ENCODE results near the gene ELK3.

ELK3 gene

DNA sequence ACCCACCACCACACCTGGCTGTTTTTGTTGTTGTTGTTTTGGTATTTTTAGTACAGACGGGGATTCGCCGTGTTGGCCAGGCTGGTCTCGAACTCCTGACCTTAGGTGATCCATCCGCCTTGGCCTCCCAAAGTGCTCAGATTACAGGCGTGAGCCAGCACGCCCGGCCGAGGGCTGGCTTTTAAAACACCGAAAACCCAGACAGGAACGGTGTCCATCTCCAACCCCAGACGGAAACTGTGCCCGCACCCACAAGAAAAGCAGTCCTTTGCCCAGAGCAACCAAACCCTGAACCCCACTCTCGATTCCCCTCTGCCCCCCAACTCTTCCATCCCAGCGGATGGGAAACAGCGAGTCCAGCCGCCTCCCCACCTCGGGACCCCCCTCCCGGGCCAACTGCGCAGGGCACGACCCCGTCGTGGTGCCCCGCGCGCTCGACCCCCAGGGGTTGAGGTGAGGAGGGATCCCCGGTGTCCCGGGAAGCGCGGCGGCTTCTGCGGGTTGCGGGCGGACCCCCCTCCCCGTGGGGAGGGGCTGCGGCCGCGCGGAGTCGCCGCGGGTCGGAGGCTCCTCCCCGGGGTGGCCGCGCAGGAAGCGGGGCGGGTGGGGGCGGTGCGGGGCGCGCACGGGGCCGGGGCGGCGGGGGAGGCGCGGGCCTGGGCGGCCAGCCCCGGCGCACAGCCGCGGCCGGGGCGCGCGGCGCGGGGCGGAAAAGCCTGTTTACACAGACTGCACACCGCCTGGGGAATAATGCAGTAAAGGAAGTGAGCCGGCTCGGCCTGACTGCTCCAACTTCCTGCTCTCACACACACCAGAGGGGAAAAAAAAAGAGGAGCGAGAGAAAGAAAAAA is at the start of gene ELK3:
Gene ELK3, plus strand, starts transcription at position 651 of the 851 bp plus-strand sequence.
- peak; percentile 82 for DNase-seq

DNA sequence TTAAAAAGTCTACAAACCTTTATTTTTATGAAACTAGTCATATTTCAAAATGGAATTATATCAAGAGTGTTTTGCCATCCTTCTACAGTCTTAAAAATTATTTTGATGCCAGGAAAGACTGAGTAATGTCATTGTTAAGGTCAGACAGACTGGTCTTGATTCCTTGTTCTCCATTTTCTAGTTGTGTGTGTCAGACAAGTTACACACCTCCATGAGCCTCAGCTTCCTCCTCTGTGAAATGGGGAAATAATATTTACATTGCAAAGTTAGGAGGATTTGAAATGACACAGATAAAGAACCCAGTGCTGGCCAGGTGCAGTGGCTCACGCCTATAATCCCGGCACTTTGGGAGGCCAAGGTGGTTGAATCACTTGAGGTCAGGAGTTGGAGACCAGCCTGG is 47.4 kb upstream of the ELK3 start:
- no peak for DNase-seq

DNA sequence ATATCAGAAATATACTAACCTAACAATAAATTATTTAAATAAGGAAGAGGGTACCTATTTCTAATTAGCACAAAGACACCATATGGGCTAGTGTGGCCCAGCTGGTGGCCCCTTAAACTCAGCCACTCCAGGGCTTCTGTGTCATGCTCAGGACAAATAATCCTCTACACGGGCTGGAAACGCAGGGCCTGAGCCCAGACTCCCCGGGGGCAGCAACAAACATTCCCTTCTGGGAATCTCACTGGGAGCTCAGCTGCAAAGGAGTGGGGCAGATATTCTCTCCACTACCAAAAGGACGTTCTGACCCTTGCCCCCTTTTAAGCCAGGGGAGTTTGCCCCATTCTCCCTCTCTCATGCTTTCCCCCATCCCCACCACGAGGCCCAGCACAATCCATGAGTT is 43.7 kb upstream of the ELK3 start:
- no peak for DNase-seq

DNA sequence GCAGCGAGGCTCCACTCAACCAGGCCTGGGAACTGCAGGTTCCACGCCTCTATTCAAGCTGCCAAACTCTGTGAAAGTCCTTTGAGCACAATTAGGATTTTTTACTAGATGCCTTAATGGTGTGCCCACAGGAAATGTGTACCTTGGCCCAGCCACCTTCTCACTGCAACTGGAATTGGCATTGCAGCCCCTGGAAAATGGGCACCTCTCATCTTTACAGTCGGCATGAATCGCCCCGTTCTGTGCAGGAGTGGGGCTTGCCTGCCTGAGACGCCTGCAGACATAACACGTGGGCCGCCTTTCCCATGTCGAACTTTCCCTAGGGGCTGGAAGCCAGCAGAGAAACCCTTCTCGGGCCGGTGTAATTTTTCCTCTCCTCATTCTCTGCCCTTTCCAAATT is 42.0 kb upstream of the ELK3 start:
- no peak for DNase-seq

DNA sequence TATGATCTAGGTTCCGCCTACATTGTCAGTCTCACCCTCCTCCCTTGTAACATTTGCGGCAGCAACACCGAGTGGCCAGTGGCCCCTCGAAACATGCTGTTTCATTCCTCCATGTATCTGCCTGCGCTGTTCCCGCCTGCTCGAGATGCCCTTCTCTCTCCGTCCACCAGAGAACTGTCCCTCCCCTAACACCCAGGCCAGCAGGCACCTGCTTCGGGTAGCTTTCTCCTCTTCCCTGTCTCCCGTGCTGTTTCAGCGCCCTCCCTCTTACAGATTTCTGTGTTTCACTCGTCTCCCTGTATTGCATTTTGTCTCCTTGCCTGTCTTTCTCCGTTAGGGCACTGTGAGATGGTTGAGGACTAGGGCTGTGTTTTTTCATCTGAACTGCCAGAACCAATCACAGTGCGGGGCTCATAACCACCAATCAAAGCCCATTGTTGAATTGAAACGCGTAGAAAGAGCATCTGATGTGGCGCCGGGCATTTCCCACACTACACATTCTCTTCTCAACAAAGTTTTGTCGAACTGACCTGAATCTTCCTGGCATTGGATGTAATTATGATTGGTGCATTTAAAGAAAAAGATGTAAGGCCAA is 40.9 kb upstream of the ELK3 start:
- no peak for DNase-seq

DNA sequence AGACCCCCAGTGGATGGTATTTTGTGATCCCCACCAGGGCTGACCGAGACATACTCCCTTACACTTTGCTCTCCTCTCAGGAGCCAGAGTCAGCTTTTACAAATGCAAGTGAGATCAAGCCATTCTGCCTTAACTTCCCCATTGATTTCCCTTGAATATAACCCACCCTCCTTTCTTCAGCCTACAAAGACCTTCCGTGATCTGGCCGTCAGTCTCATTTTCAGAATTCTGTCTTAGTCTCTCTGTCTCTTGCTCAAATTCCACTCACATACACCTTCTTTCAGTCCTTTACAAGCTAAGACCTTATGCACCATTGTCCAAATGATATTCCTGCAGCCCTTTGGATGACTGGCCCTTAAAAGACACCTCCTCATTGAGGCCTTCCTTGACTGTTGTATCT is 39.0 kb upstream of the ELK3 start:
- DNase-seq: no peak

DNA sequence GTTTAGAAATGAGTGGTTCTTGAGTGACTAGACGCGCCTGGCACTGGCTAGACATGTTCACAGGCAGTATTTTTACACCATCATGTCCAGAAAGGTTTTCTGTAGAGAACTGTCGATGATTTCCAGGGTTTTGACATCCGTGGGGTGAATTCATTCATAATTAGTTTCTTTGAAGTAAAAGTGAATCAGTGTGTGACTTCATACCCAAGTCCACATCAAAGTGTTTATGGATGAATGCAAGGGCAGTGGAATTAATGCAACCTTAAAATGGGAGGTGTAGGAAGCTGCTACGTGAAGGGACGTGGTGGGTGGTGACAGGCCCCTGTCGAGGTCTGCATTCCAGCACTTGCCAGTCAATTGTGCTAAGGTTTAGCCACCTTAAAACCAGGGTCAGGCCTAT is 38.4 kb upstream of the ELK3 start:
- DNase-seq: no peak

DNA sequence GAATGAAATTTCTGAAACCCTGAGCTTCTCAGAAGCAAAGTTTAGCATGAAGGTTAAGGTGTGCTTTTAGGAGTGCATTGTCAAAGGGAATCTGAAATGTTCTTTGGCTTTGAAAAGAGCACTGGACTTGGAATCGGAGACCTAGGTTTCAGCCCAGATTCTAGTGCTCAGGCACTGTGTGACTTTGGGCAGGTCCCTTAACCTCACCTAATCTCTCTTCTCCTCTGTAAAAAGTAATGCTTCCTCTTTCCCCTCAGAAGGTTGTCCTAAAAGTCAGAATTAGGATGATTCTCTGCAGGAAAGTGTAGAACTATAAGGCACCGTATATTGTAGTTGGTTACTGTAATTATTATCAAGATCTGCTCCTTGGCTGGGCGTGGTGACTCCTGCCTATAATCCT is 38.0 kb upstream of the ELK3 start:
- DNase-seq: no peak

DNA sequence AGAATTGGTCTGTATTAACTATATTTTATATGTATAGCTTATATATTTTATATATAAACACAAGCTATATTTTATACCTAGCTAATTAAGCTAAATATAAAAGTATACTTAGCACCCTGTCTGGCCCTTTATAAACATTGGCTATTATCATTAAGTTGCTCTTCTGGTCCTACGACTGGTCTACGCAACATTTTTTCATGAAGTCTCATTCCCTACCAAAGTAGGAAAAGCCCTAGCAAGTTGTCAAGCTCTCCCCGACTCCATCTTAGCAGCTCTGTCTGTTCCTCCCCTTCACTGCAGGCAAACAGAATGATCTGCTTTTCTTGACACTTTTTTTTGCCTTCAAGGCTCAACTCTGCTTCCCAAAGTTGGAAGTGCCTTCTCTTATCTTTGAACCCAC is 36.7 kb upstream of the ELK3 start:
- DNase-seq: no peak

DNA sequence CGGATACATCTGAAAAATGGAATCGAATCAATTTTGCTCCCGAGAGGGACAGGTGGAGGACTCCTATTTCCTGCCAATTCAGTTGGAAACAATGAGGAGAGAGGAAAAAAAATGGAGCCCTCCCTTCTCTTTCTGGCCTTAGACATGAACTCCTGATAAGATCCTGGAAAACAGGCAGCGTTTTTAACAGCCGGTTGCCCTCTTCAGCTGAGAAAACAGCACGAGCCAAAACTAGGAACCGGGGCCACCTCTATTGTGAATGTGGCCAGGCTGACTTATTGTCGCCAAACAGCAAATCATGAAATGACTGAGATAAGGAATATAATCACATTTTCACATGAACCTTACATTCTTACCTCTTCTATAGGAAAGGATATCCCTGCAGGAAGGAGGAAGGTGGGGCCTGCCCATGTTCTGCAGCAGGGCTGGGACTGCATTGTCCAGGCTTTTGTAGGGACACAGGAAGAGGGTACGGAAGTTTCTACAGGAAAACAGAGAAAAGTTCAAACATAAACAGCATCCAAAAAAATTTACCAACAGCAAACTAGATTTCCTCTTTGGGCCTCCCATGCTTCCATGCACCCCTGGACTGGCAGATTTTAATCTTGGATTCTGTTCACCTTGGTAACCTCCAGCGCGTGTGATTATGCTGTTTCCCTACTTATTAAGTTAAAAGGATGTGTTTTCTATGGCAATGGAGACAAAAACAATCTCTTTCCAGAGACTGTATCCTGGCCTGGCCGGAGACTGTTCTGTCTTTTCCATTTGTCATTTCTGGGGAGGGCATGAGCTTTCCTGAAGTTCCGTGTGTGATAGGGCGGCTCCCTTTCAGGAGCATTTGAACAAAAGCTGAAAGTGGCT is 29.0 kb upstream of the ELK3 start:
- DNase-seq: no peak

DNA sequence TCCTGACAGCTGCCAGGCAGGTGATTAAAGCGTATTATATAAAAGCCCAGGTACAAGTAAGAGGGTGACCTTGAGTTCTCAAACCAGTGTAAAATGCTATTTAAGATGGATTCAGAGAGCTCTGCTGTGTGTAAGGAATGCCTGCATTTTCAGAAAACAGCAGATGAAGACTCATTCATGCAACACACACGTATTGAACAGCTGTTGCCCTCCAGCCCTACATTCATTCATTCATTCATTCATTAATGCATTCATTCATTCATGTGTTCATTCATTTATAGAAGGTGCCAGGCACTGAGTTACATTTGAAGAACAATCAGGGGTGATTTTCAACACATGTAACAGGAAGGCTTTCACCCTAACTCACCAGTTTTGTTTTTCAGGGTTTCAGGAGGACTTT is 27.4 kb upstream of the ELK3 start:
- DNase-seq: no peak

DNA sequence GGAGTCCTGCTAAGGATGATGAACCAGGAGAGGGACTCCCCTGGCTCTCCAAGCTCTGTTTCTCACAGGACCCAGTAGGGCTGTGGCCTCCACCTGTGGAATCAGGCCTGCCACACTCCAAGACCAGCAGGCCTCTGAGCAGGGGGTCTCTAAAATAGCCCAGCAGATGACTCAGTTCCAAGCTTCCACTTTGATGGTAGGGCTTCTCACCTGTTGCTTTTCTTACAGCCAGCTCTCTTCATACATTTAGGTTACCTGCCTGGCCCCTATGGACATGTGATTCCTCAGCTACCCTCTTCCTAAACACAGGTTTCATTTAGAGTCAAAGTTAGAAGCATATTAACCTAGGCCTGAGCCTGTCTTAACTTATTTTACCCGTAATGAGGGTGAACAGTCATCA is 26.7 kb upstream of the ELK3 start:
- no peak for DNase-seq

DNA sequence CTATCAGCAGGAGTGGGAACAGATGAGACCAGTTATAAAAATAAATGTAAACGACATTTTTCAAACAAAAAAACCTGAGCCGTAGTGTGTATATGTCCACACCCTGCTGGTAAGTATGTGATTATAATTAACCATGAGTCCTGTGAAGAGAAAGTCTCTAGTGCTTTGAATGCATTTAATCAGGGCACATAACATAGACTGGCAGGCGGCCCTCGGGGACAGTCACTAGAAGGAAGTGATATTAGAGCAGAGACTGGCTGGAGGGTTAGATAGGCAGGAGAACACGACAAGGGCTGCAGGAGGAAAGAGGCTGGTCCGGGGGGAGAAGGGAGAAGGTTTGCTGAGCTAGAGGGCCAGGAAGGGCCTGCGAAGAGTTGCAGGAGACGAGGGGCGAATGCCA is 23.8 kb upstream of the ELK3 start:
- DNase-seq: no peak

DNA sequence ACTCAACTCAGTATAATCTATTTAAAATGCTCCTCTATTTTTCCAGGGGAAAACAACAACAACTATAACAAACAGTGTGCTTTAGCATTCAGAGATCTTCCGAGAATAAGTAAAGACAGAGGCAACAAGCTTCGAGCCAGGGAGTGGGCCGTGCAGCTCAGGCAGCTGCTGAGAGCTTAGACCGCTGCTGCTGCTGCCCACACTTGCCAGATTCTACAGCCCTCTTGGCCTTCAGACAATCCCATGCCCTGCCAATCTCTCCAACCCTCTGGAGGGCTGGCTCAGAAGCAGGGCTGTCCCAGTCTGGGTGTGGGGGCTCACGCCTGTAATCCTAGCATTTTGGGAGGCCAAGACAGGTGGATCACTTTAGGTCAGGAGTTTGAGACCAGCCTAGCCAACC is 23.4 kb upstream of the ELK3 start:
- DNase-seq: no peak

DNA sequence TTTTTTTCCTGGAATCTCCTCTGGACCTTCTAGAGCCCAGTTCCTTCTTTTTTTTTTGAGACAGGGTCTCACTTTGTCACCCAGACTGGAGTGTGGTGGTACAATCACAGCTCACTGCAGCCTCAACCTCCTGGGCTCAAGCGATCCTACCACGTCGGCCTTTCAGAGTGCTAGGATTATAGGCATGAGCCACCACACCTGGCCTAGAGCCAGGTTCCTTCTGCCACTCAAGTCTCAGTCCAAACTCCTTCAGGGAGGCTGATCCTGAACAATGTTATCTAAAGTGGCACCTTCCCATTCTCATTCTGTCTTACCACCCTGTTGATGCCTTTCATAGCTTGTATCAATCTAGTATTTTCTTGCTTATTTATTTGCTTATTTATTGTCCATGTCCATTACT is 22.3 kb upstream of the ELK3 start:
- DNase-seq: no peak

DNA sequence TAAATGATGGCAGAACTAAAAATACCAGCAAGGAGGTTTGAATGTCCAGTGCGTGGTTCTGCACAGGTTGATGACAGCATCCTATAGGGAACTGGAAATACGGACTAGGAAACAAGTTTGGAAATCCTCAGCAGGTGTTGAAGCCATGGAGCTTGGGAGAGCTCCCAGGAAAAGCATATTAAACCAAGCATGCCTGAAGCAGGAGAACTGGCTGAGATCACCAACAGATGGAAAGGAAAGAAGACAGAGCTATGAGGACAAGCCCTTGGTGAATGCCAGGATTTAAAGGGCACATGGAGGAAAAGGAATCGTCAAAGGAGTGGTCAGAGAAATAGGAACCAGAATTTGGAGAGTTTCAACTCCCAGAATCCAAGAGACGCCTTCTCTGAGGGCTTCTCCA is 21.2 kb upstream of the ELK3 start:
- no peak for DNase-seq

DNA sequence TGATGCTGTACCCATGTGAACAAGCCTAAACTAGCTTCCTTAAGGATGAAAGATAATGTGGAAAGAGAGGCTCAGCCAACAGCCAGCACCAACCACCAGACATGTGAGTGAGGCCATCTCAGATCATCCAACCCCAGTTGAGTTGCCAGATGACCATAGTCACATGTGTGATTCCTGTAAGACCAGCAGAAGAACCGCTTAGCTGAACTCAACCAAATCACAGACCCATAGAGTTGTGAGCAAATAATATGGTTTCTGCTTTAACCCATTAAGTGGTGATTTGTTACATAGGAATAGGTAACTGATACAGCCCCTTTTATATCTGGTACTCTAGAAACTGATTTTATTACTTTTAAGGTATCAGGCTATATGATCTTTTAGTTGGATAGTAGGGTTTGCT is 17.6 kb upstream of the ELK3 start:
- DNase-seq: no peak

DNA sequence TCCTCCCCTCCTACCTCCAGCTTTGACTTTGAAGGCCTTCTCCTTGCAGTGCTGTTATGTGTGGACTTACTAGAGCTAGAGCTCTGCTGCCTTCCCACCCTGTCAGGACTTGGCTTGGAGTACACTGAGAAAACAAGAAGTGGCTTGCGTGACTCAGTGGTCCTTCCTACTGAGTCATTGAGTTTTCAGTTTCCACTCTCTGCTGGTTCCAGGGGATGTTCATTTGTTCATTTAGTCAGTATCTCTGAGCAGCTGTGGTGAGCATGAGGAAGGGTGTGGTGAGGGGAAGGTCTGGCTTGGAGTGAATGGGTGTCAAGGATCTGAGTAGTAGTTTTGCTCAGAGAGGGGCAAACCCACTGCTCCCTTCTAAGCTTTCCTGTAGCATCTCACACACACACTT is 17.2 kb upstream of the ELK3 start:
- DNase-seq: peak; percentile 74

DNA sequence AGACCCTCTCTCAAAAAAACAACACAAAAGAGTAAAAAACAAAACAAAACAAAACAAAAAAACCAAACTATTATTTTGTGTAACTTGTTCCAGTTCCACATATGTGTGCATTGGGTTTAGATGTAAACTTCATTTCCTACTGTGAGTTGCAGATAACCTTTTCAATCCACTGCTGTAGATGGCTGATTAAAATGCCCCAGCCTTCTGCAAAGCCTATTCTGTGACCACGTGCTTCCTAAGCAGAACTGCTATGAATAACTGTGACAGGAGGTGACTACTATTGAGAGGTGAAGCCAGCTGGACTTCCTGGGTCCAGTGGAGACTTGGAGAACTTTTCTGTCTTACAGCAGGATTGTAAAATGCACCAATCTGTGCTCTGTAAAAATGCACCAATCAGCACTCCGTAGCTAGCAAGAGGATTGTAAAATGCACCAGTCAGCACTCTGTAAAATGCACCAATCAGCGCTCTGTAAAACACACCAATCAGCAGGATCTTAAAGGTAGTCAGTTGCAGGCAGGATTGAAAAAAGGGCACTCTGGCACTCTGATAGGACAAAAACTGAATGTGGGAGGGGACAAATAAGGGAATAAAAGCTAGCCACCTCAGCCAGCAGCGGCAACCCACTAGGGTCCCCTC is 10.3 kb upstream of the ELK3 start:
- DNase-seq: no peak

DNA sequence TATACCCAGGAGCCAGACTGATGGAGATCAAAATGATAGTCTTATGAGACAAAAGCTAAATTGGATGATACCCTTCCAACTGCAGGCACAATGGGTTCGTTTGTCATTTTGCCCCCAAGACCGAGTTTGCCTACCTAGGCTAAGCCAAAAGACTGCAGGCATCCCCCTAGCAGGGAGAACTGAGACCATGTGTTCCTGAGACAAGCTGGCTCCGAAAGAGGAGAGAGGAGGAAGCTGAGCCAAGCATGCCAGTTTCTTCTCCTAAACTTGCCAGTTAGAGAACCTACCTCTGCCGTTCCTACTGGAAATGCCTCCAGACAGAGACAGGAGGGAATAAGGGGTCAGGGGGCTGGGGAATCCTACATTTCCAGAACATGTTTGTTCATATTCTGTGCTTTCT is 8.3 kb upstream of the ELK3 start:
- no peak for DNase-seq

DNA sequence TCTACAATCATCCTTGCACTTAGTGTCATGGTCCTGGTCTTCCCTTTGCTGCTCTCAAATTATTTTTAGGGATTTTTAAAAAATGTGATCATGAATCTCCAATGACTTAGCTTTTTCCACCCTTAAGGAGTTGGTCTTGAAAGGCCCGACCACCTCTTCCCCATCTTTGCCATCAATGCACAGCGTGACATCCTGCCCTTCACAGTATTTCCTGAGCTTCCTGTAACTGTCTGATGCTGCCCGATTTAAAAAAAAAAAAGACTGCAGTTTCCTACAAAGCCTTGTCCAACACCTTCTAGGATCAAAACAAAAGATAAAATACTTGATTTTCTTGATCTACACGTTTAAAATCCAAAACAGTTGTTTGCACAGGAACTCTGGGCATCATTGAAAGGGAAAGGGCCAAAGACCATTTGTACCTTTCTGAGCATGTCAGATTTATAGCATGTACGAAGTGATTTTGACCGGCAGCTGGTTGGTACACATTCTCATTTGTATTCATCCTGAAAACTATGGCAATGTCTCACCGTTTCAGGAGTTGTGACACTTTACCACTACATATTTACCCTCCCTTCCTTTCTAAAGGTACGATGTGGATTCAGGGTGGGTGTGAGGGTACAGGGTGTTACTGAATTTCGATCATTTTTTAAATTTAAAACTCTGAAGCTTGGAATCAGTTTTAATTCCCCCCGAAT is 7.4 kb upstream of the ELK3 start:
- no peak for DNase-seq

DNA sequence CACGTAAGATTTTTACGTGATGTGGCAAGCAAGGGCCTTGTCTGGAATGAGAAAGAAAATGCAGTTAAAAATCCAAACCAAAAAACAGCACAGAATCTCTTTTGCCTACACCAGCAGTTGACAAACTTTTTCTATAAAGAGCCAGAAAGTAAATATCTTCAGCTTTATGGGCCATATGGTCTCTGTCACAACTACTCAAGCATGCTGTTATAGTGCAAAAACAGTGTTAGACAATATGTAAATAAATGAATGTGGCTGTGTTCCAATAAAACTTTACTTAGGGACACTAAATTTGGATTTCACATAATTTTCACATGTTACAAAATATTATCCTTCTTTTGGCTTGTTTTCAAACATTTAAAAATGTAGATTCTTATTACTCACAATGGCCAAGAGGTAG is 6.2 kb upstream of the ELK3 start:
- no peak for DNase-seq

DNA sequence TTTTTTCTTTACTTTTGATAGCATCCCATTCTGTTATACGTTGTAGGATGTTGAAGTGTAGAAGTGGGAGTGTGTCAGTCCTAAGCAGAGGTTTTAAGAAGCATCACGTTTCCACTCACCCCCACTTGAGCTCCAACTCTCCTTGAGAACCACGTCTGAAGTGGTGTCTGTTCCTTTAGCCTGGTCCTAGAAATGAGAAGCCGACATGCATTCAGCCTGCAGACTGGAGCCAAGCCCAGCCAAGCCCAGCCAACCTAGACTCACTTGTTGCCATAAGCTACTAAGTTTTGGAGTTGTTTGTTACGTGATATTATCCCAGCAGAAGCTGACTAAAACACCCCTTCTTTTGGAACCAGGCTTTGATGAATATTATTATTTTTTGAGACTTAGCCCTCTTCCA is 4.4 kb upstream of the ELK3 start:
- no peak for DNase-seq
